T-cell (primary cell): Measurements from ENCODE around the gene HYKK. TPM values are rescaled to one million over a fixed set of nuclear protein-coding genes. Genes with fewer than 3 reads are reported as not detected.
A peak's percentile ranks its signal among the peaks of the same experiment; 100 is the strongest.
"Not testable (repeated sequence)": the region's sequence is repeated elsewhere in the genome, so short reads cannot be mapped to it uniquely, and the experiment has no call there.

ENCODE experiments used
- ATAC-seq, 4 experiments: fragments of 200-7000 bp in 3 of 4; fragments of 150-1000 bp in 1 of 4; cut with Tn5 transposase; replicated peaks in 1 of 4; 1 replicate in 3 of 4; 2 replicates in 1 of 4; pipeline ENCODE4 v1.10.0; 2021; ENCODE audit warnings: moderate library complexity in 3 of 4, mild to moderate bottlenecking in 2 of 4, moderate number of reproducible peaks in 1 of 4
- CTCF ChIA-PET, 2 donors: fragments of 300-600 bp; sonication (Branson Sonifier 250); formaldehyde crosslinking; loops; one replicate each; lab custom pipeline; 2022; ENCODE audit warnings: antibody characterized with exemption in 2 of 2; lab: Charles Lee
- POLR2A ChIA-PET, 2 donors: fragments of 300-600 bp; sonication (Branson Sonifier 250); formaldehyde crosslinking; loops; one replicate each; lab custom pipeline; 2022; ENCODE audit warnings: antibody characterized with exemption in 2 of 2; lab: Charles Lee
- DNase-seq, 35 experiments: peaks; one replicate each; pipeline versions ENCODE4 v3.0.0 to v3.0.0-alpha.2; 2013 to 2023
- H3K27ac ChIP-seq: one replicate; pipeline ENCODE4 v1.5.1; 2013; ENCODE audit warnings: low read length
- H3K27me3 ChIP-seq, 2 experiments: replicated peaks in 1 of 2; 1 replicate in 1 of 2; 2 replicates in 1 of 2; pipeline versions ENCODE4 v1.6.1 to v1.7.0; 2013; ENCODE audit warnings: low read length in 1 of 2, mixed read lengths in 1 of 2; ENCODE audit not compliant: control insufficient read depth in 2 of 2, insufficient read depth in 2 of 2; ENCODE audit errors: extremely low read depth in 1 of 2
- H3K36me3 ChIP-seq, 2 donors: 1 replicate in 1 of 2; 2 replicates in 1 of 2; pipeline versions ENCODE4 v1.6.1 to v1.7.0; 2013; ENCODE audit warnings: low read length in 1 of 2; ENCODE audit not compliant: control insufficient read depth in 2 of 2, insufficient read depth in 1 of 2; ENCODE audit errors: extremely low read depth in 1 of 2
- H3K4me1 ChIP-seq, 2 experiments: 1 replicate in 1 of 2; 2 replicates in 1 of 2; pipeline versions ENCODE4 v1.6.1 to v1.7.0; 2013; ENCODE audit warnings: low read length in 2 of 2, mixed read lengths in 1 of 2; ENCODE audit not compliant: insufficient read depth in 2 of 2, control insufficient read depth in 1 of 2; ENCODE audit errors: extremely low read depth in 1 of 2
- H3K4me3 ChIP-seq, 2 donors: 1 replicate in 1 of 2; 2 replicates in 1 of 2; pipeline versions ENCODE4 v1.5.1 to v1.7.0; 2013; ENCODE audit warnings: mild to moderate bottlenecking in 2 of 2, low read length in 1 of 2, moderate library complexity in 1 of 2; ENCODE audit not compliant: control insufficient read depth in 1 of 2; ENCODE audit errors: extremely low read depth in 1 of 2
- H3K9me3 ChIP-seq: 2 replicates; pipeline ENCODE4 v1.7.0; 2013
- H3K27ac Mint-ChIP-seq, 2 donors: one replicate each; pipeline ENCODE4 v1.8.0; 2020 to 2021; ENCODE audit warnings: mild to moderate bottlenecking in 2 of 2, mixed read lengths in 2 of 2
- H3K27me3 Mint-ChIP-seq, 2 donors: one replicate each; pipeline ENCODE4 v1.8.0; 2021 to 2022; ENCODE audit warnings: mixed read lengths in 2 of 2
- H3K36me3 Mint-ChIP-seq: one replicate; pipeline ENCODE4 v1.8.0; 2021; ENCODE audit warnings: mixed read lengths
- H3K4me1 Mint-ChIP-seq, 3 donors: one replicate each; pipeline ENCODE4 v1.8.0; 2020 to 2022; ENCODE audit warnings: mixed read lengths in 3 of 3, mild to moderate bottlenecking in 1 of 3
- H3K4me3 Mint-ChIP-seq, 3 donors: one replicate each; pipeline ENCODE4 v1.8.0; 2020 to 2022; ENCODE audit warnings: mild to moderate bottlenecking in 3 of 3, mixed read lengths in 3 of 3, moderate library complexity in 3 of 3
- H3K9me3 Mint-ChIP-seq, 3 donors: one replicate each; pipeline ENCODE4 v1.8.0; 2020 to 2022; ENCODE audit warnings: mixed read lengths in 3 of 3
- WGBS: methylation state at CpG from one replicate; pipeline ENCODE4 v1.1.5; 2013; ENCODE audit warnings: missing lambda C conversion rate; ENCODE audit not compliant: insufficient coverage; 5-methylcytosine and 5-hydroxymethylcytosine counted together
- total RNA-seq, 35 experiments: library from RNA in 6 of 35; stranded (reverse) in 6 of 35; fragments of 120-200 nt in 1 of 35; gene quantifications; one replicate each; pipeline versions ENCODE4 v1.2.1 to v1.2.4 and lab custom pipeline; 2013 to 2026

HYKK gene
- total RNA-seq, 5 donors from 2014 or later (not counting 1 experiment from before 2014, with no cell fraction given), result 1.7 to 4.6 (median 4.0) TPM

DNA sequence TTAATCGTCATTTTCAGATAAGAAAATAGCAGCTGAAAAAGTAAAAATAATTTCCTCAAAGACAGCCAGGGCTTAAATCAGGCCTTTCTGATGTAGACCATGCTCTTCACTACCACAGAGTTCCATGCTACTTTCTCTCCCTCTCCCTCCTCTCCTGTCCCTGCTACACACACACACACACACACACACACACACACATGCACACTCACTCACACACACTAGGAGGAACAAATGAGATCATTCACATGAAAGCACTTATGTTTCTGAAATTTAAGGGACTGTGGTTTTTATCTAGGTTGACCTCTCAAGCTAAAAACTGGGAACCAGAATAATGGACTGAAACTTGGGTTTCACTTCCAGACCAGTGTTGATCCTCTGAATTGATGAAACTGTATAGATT, 28.8 kb downstream of the HYKK start:
- no peaks in the 10 kb centered on the region for H3K36me3 Mint-ChIP-seq
- Histone ChIP-seq H3K27ac (no peak overlapping the region), H3K36me3 (no peaks in the 10 kb centered on the region), H3K4me1 (peaks cover 2 to 10% of the 10 kb centered on the region in 2 experiments), H3K9me3 (no peaks in the 10 kb centered on the region), H3K27me3 (no peaks in the 10 kb centered on the region), H3K4me3 (no peak overlapping the region)
- H3K9me3 Mint-ChIP-seq, result no peaks in the 10 kb centered on the region
- DNase-seq, result no peak
- no peak for ATAC-seq
- ChIA-PET POLR2A (interaction anchor here in 1 of 2 donors (1.0 kb wide), 1 partner anchor 10 kb away, joined by 3 read pairs; no protein-coding TSS in a partner anchor), CTCF (no interaction called here)
- H3K4me3 Mint-ChIP-seq, result no peak overlapping the region
- H3K27me3 Mint-ChIP-seq, result no peaks in the 10 kb centered on the region
- H3K27ac Mint-ChIP-seq, result no peak overlapping the region
- peaks cover 4 to 9% (median 6%) of the 10 kb centered on the region in 3 donors for H3K4me1 Mint-ChIP-seq
- WGBS, result no CpG with 5 or more reads among the region's 1 CpG

DNA sequence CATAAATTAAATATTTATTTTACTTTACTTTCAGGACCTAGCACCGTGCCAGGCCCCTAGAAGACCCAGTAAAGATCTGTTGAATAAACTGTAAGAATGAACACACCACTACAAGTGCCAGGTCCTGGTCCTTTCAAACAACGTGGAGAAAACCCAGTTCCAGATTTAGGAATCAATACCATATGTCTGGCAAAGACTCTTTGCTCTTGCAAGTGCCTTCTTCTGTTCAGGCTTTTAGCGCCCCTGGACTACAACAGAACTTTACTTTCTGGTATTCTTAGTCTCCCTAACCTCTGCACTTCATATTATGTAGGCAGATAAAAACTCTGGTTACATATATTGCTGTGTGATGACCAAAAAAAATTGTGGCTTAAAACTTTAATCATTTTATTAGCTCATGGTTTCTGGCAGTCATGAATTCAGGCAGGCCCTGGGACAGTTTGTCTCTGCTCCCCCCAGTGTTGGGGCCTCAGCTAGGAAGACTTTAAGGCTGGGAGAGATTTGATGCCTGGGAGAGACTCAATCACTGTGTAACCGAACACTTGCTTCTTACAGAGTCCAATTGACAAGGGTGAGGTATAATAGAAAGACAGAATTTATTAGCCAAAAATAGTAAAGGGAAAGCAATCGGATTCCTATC, 30.0 kb downstream of the HYKK start:
- Histone ChIP-seq H3K4me3 (no peak overlapping the region), H3K27me3 (no peaks in the 10 kb centered on the region), H3K4me1 (peaks cover 13 to 14% of the 10 kb centered on the region in 2 experiments), H3K36me3 (peaks cover 0 to 2% of the 10 kb centered on the region in 2 donors), H3K9me3 (no peaks in the 10 kb centered on the region), H3K27ac (no peak overlapping the region)
- no peaks in the 10 kb centered on the region for H3K9me3 Mint-ChIP-seq
- peaks cover 3% of the 10 kb centered on the region for H3K36me3 Mint-ChIP-seq
- H3K27me3 Mint-ChIP-seq, result no peaks in the 10 kb centered on the region
- peaks cover 14 to 20% (median 18%) of the 10 kb centered on the region in 3 donors for H3K4me1 Mint-ChIP-seq
- WGBS, result 100% methylated on average over 1 of the region's 5 CpGs
- ChIA-PET CTCF (no interaction called here), POLR2A (no interaction called here)
- no peak overlapping the region for H3K4me3 Mint-ChIP-seq
- H3K27ac Mint-ChIP-seq, result no peak overlapping the region
- DNase-seq (no peak), ATAC-seq (no peak)

DNA sequence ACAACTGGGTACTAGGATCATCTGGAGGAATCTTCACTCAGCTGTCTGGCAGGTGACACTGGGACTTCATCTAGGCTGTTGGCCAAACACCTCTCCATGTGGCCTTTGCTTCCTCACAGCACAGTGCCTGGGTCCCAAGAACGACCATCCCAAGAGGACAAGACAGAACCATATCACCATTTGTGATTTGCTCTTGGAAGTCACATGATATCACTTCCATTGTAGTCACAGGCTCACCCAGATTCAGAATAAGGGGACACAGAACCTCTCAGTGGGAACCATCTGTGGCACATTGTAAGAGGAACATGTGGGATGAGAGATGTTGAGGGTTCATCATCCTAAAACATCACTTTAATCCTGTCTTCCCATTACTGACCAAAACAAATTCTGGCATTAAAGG, 31.0 kb downstream of the HYKK start:
- no peaks in the 10 kb centered on the region for H3K9me3 ChIP-seq
- Mint-ChIP-seq H3K27me3 (no peaks in the 10 kb centered on the region), H3K27ac (no peak overlapping the region), H3K36me3 (peaks cover 7% of the 10 kb centered on the region), H3K4me3 (peak overlapping the region in 2 of 3 donors; percentile 41 to 65), H3K9me3 (no peaks in the 10 kb centered on the region), H3K4me1 (peaks cover 24 to 29% (median 24%) of the 10 kb centered on the region in 3 donors)
- no peaks in the 10 kb centered on the region for H3K27me3 ChIP-seq
- no peak overlapping the region for H3K27ac ChIP-seq
- POLR2A ChIA-PET, result no interaction called here
- H3K36me3 ChIP-seq, result peaks cover 0 to 12% of the 10 kb centered on the region in 2 donors
- WGBS, result no CpG with 5 or more reads among the region's 1 CpG
- CTCF ChIA-PET, result no interaction called here
- DNase-seq (no peak), ATAC-seq (no peak)
- peaks cover 16 to 23% of the 10 kb centered on the region in 2 experiments for H3K4me1 ChIP-seq
- no peak overlapping the region for H3K4me3 ChIP-seq

DNA sequence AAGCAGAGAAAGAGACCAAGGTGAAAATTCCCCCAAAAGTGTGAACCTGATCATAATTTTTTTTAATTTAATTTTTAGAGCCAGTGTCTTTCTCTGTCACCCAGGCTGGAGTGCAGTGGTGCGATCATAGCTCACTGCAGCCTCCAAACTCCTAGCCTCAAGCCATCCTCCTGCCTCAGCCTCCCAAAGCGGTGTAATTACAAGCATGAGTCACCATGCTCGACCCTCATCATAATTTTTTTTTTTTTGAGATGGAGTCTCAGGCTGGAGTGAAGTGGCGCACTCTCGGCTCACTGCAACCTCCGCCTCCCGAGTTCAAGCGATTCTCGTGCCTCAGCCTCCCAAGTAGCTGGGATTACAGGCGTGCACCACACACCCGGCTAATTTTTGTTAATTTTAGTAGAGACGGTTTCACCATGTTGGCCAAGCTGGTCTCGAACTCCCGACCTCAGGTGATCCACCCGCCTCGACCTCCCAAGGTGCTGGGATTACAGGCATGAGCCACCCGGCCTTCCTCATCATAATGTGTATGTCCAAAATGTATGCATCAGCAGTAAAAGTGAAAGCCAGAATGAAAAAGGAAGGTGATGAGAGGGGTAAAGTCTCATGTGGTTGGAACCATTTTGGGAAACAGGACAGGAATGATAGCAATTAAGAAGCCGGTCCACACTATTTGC, 32.2 kb downstream of the HYKK start:
- Histone ChIP-seq H3K4me1 (peaks cover 16 to 28% of the 10 kb centered on the region in 2 experiments), H3K36me3 (peaks cover 4 to 22% of the 10 kb centered on the region in 2 donors), H3K4me3 (peak overlapping the region; percentile 83 to 89), H3K27ac (peak overlapping the region; percentile 94)
- not testable (repeated sequence) for H3K27me3 ChIP-seq, ATAC-seq, H3K9me3 ChIP-seq, H3K9me3 Mint-ChIP-seq, H3K36me3 Mint-ChIP-seq, H3K27me3 Mint-ChIP-seq
- Mint-ChIP-seq H3K4me1 (peaks cover 24 to 32% (median 30%) of the 10 kb centered on the region in 3 donors), H3K4me3 (peak overlapping the region; percentile 87 to 96 (median 96)), H3K27ac (peak overlapping the region; percentile 98)
- 86% methylated on average over 14 of the region's 18 CpGs for WGBS
- POLR2A ChIA-PET, result interaction anchor here (0.5 to 1.5 kb wide), 5 partner anchors 25 to 608 kb away, joined by 3 to 8 read pairs (median 3); partner anchors contain the start of genes CHRNA5 (in 1 of the 2) and IREB2 (in 1 of the 2)
- CTCF ChIA-PET, result interaction anchor here (0.7 to 2.7 kb wide), 4 partner anchors 26 to 247 kb away, joined by 4 to 11 read pairs (median 6); partner anchors contain the start of genes CHRNA5 (in 1 of the 2) and SKIC8 (in 1 of the 2)
- DNase-seq, result peak in 1 of 35 experiments; percentile 7

DNA sequence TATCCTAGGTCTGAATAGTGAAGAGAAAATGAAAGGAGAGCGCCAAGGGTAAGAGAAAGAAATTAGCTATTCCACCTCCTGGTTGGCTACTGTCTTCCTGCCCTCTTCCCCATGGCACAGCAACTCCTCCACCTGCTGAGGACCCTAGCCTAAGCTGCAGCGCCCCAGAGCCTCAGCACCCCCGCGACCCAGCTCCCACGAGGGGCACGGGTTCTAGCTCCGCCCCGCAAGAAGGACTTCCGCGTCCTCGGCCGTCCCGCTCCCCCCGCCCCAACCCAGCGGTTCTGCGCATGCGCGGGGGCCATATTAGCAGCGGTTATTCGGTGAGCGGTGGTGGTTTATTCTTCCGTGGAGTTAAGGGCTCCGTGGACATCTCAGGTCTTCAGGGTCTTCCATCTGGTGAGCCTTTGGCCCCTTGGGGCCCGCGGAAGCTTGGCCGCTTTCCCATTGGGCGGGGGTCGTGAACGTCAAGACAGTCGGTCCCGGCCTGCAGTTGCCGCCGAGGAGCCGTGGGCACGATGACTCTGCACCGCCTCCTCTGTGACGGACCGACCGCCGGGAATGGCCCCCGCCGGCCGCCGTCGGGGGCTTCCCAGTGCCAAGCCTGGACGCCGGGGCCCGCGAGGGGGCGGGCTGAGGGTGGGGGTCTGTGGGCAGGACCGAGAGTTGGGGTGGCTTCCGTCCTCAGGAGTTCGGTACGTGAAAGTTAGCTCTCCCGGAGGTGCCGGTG, 32.9 kb downstream of the HYKK start, which contains the start of gene PSMA4:
PSMA4 (plus strand) TSS at position 304 of the 730 bp plus-strand sequence. CDS start 1,484 bp downstream, outside the sequence.
- H3K4me1 ChIP-seq, result peaks cover 16 to 28% of the 10 kb centered on the region in 2 experiments
- peak; percentile 87 to 88 (median 88) for ATAC-seq
- Mint-ChIP-seq H3K9me3 (no peaks in the 10 kb centered on the region), H3K4me3 (peak within 1 kb of the TSS; percentile 87 to 96 (median 96)), H3K27me3 (no peaks in the 10 kb centered on the region), H3K27ac (peak within 1 kb of the TSS; percentile 98), H3K36me3 (peaks cover 11% of the 10 kb centered on the region), H3K4me1 (peaks cover 24 to 33% (median 32%) of the 10 kb centered on the region in 3 donors)
- no peaks in the 10 kb centered on the region for H3K27me3 ChIP-seq
- WGBS, result under 1% methylated on average over 45 of the region's 56 CpGs
- peak within 1 kb of the TSS; percentile 94 for H3K27ac ChIP-seq
- peak; percentile 81 to 96 (median 92) for DNase-seq
- H3K36me3 ChIP-seq, result peaks cover 4 to 28% of the 10 kb centered on the region in 2 donors
- ChIA-PET POLR2A (interaction anchor here (0.5 to 1.5 kb wide), 6 partner anchors 25 to 609 kb away, joined by 3 to 8 read pairs (median 3); partner anchors contain the start of genes CHRNA5 (in 1 of the 2) and IREB2 (in 1 of the 2)), CTCF (interaction anchor here (0.7 to 2.7 kb wide), 4 partner anchors 25 to 247 kb away, joined by 4 to 11 read pairs (median 6); partner anchors contain the start of genes CHRNA5 (in 1 of the 2) and SKIC8 (in 1 of the 2))
- no peaks in the 10 kb centered on the region for H3K9me3 ChIP-seq
- H3K4me3 ChIP-seq, result peak within 1 kb of the TSS; percentile 83 to 89
